HepG2 (cell line): ENCODE measurements around the gene MATK. TPM values are rescaled to one million over a fixed set of nuclear protein-coding genes. Genes with fewer than 3 reads are reported as not detected.

ENCODE experiments used
- ATAC-seq: fragments of 200-7000 bp; cut with Tn5 transposase; 3 replicates; pipeline ENCODE4 v1.9.1; 2020; ENCODE audit warnings: mild to moderate bottlenecking, moderate library complexity
- BruUV-seq: library from RNA; stranded (reverse); fragments of 400-500 nt; replicated peaks from 2 replicates; lab custom pipeline; 2021; lab: Mats Ljungman, UMichigan
- CTCF ChIA-PET: fragments of 300-600 bp; formaldehyde crosslinking; extraction: SDS; loops from one replicate; lab custom pipeline; 2021; ENCODE audit warnings: low total read pairs, inconsistent platforms, low intra/inter-chr PET ratio; lab: Yijun Ruan, JAX
- POLR2A ChIA-PET: fragments of 350-600 bp; sonication (Branson Sonifier 250); formaldehyde crosslinking; loops from one replicate; lab custom pipeline; 2020; ENCODE audit warnings: antibody characterized with exemption, inconsistent platforms; lab: Yijun Ruan, JAX
- DNase-seq: peaks from one replicate; pipeline ENCODE4 v3.0.0-alpha.2; 2015; ENCODE audit warnings: low spot score
- FAIRE-seq: peaks from 3 replicates; lab custom pipeline; 2011; peaks lifted over from hg19 to GRCh38; lab: Jason Lieb, UNC
- H2AFZ ChIP-seq: one replicate; pipeline ENCODE4 v1.6.1; 2011; ENCODE audit warnings: low read length, inconsistent platforms
- H3K27ac ChIP-seq: fragments of 300-600 bp; 3 replicates; pipeline ENCODE4 v1.8.0; 2011; ENCODE audit warnings: mixed run types, mild to moderate bottlenecking, mixed read lengths, low read length, inconsistent platforms; ENCODE audit not compliant: insufficient read depth; ENCODE audit errors: extremely low read length
- H3K27me3 ChIP-seq, 2 experiments: fragments of 200-600 bp in 1 of 2; 2 replicates in 1 of 2; 3 replicates in 1 of 2; pipeline versions ENCODE4 v1.6.0 to v1.8.0; 2011; ENCODE audit warnings: low read length in 2 of 2, mild to moderate bottlenecking in 2 of 2, moderate library complexity in 2 of 2, inconsistent platforms in 1 of 2; ENCODE audit not compliant: insufficient read depth in 2 of 2, control insufficient read depth in 1 of 2
- H3K36me3 ChIP-seq, 2 experiments: fragments of 200-600 bp in 1 of 2; replicated peaks in 1 of 2; 2 replicates in 1 of 2; 3 replicates in 1 of 2; pipeline versions ENCODE4 v1.5.1 to v1.8.0; 2011; ENCODE audit warnings: low read length in 2 of 2, inconsistent platforms in 1 of 2; ENCODE audit not compliant: insufficient read depth in 2 of 2, control insufficient read depth in 1 of 2
- H3K4me1 ChIP-seq: 2 replicates; pipeline ENCODE4 v1.5.1; 2012; ENCODE audit warnings: low read length, inconsistent platforms; ENCODE audit not compliant: insufficient read depth
- H3K4me2 ChIP-seq: 2 replicates; pipeline ENCODE4 v1.6.0; 2011; ENCODE audit warnings: low read depth, low read length, inconsistent platforms
- H3K4me3 ChIP-seq, 3 experiments: fragments of 200-600 bp in 1 of 3; sonication (generic), shearing (Covaris generic) in 1 of 3; replicated peaks in 1 of 3; 2 replicates each; pipeline ENCODE4 v1.5.1; 2011 to 2016; ENCODE audit warnings: low read length in 3 of 3, inconsistent platforms in 2 of 3, low read depth in 2 of 3, mild to moderate bottlenecking in 2 of 3, control low read depth in 1 of 3, mixed read lengths in 1 of 3; ENCODE audit not compliant: insufficient read depth in 1 of 3
- H3K79me2 ChIP-seq: one replicate; pipeline ENCODE4 v1.6.1; 2011; ENCODE audit warnings: low read length, inconsistent platforms; ENCODE audit not compliant: insufficient read depth
- H3K9ac ChIP-seq: 2 replicates; pipeline ENCODE4 v1.6.0; 2011; ENCODE audit warnings: mild to moderate bottlenecking, low read depth, low read length, inconsistent platforms; ENCODE audit not compliant: insufficient read depth
- H3K9me3 ChIP-seq: 2 replicates; pipeline ENCODE4 v1.5.1; 2012; ENCODE audit warnings: mild to moderate bottlenecking, low read length
- H4K20me1 ChIP-seq: 2 replicates; pipeline ENCODE4 v1.6.0; 2011; ENCODE audit warnings: inconsistent platforms, mild to moderate bottlenecking, low read length, moderate library complexity; ENCODE audit not compliant: insufficient read depth
- PRDM4 ChIP-seq: sonication (generic); formaldehyde crosslinking; IDR thresholded peaks from 2 replicates; pipeline ENCODE4 v1.9.0; 2021; ENCODE audit warnings: missing genetic modification reagents, borderline replicate concordance
- TFAP4 ChIP-seq: sonication (generic); IDR thresholded peaks from 2 replicates; pipeline ENCODE4 v1.6.1; 2016; ENCODE audit warnings: low read depth, borderline replicate concordance
- YEATS2 ChIP-seq: sonication (generic); formaldehyde crosslinking; IDR thresholded peaks from 2 replicates; pipeline ENCODE4 v1.4.0; 2020; ENCODE audit warnings: missing genetic modification reagents, borderline replicate concordance
- ZBTB7B ChIP-seq: sonication (generic); formaldehyde crosslinking; IDR thresholded peaks from 2 replicates; pipeline ENCODE4 v1.4.0; 2020; ENCODE audit warnings: missing genetic modification reagents
- ZNF737 ChIP-seq: sonication (generic); formaldehyde crosslinking; IDR thresholded peaks from 2 replicates; pipeline ENCODE4 v1.5.0; 2020; ENCODE audit warnings: missing genetic modification reagents, mild to moderate bottlenecking, borderline replicate concordance
- WGBS: methylation state at CpG from one replicate; pipeline ENCODE4 v1.1.6; 2017; ENCODE audit warnings: low lambda C conversion rate; 5-methylcytosine and 5-hydroxymethylcytosine counted together
- in situ Hi-C: cut with HindIII; loops from 2 replicates; pipeline ENCODE4 v1.10.0; 2017; ENCODE audit warnings: low pct_unique_long_range_greater_than_20kb; ENCODE audit not compliant: extremely low pct_ligation_motif_present
- intact Hi-C: fragments of 100-400 bp; cut with micrococcal nuclease; formaldehyde crosslinking; loops from one replicate; pipeline ENCODE4 v1.10.0; 2022; ENCODE audit not compliant: unreplicated experiment
- polyA plus RNA-seq, 8 experiments: library from polyadenylated mRNA; depleted of rRNA in 3 of 8; stranded (reverse) in 7 of 8; unstranded in 1 of 8; fragments of >200 nt; fragmentation: Illumina TruSeq in 4 of 8; extraction: Trizol in 4 of 8; gene quantifications; 2 replicates each; pipeline versions ENCODE4 v1.2.1 to v1.2.3, GENCODE V29; 2011 to 2016; ENCODE audit warnings: low read depth in 4 of 8, missing spikeins in 1 of 8, mixed read lengths in 1 of 8; ENCODE audit not compliant: insufficient read depth in 1 of 8
- total RNA-seq, 5 experiments: library from RNA; depleted of rRNA; stranded (reverse); fragments of >200 nt; fragmentation: Illumina TruSeq; extraction: Trizol; gene quantifications; 2 replicates each; pipeline ENCODE4 v1.2.3, GENCODE V29; 2016; ENCODE audit warnings: low read depth in 1 of 5
- TF ChIP-seq, protein P1 (sequence below): sonication (generic); formaldehyde crosslinking; IDR thresholded peaks from one replicate; pipeline ENCODE4 v1.5.1; 2020; ENCODE audit warnings: mild to moderate bottlenecking, missing genetic modification reagents; ENCODE audit errors: not compliant biosample characterization

Gene MATK
- total and polyA plus RNA-seq, 2 of the 13 experiments (the other 11 are each of a cell fraction or from before 2014, with no cell fraction given), result 0.09 TPM; not detected in 1

DNA sequence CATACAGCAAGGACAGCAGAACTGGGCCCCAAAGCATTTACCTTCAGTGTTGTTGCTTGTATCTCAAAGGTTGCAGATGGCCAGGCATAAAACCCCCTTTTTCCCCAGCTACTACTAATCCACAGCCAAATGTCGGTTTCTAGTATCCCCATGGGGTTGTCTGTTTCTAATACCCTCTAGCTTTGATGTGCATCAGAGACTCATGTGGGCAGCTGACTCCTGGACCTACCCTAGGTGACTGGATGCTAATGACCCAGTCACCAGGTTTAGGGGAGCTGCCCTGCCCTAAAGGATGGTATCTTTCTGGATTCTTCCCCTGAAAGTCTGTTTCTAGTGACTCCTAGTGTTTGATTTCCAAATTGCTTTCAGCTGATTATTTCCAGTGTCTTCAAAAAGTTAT lies 54.1 kb downstream of the MATK start:
- Histone ChIP-seq H3K9me3 (no peaks in the 10 kb centered on the region), H3K27ac (no peak overlapping the region), H3K79me2 (no peaks in the 10 kb centered on the region), H3K4me1 (no peaks in the 10 kb centered on the region), H3K36me3 (0 out of 5 replicates have a peak, but pooled peaks cover 0 to 3% of the 10 kb centered on the region in 2 experiments), H4K20me1 (no peaks in the 10 kb centered on the region), H3K4me2 (no peak overlapping the region), H3K9ac (no peak overlapping the region), H2AFZ (no peak overlapping the region), H3K27me3 (no peaks in the 10 kb centered on the region), H3K4me3 (no peak overlapping the region)
- TF ChIP-seq ZBTB7B (CRISPR knock-in tag), result no peak
- no peak for TF ChIP-seq TFAP4
- peak; percentile 98 for TF ChIP-seq PRDM4
- in situ Hi-C loops, result no loop called here
- CTCF ChIA-PET, result no interaction called here
- POLR2A ChIA-PET, result no interaction called here
- intact Hi-C loops, result no loop called here
- FAIRE-seq, result no peak
- DNase-seq, result no peak
- WGBS, result 100% methylated on average over 1 of the region's 1 CpG
- no TSS peak for BruUV-seq
- no peak for ATAC-seq

- WGBS, result 94% methylated on average over 32 of the region's 32 CpGs
- Histone ChIP-seq H3K4me2 (no peak overlapping the region), H3K27me3 (no peaks in the 10 kb centered on the region), H3K79me2 (no peaks in the 10 kb centered on the region), H3K27ac (no peak overlapping the region), H2AFZ (no peak overlapping the region), H3K4me3 (no peak overlapping the region), H3K4me1 (0 out of 2 replicates have a peak, but pooled peaks cover 6% of the 10 kb centered on the region), H3K36me3 (no peaks in the 10 kb centered on the region), H3K9me3 (no peaks in the 10 kb centered on the region), H3K9ac (no peak overlapping the region), H4K20me1 (no peaks in the 10 kb centered on the region)
- intact Hi-C loops (no loop called here), in situ Hi-C loops (no loop called here)
- FAIRE-seq, result no peak
- POLR2A ChIA-PET, result no interaction called here
- ATAC-seq, result no peak
- CTCF ChIA-PET, result no interaction called here
- no peak for DNase-seq
- BruUV-seq, result no TSS peak
- TF ChIP-seq YEATS2 (CRISPR knock-in tag) (no peak), ZNF737 (CRISPR knock-in tag) (no peak)
- TF ChIP-seq, protein P1, sequence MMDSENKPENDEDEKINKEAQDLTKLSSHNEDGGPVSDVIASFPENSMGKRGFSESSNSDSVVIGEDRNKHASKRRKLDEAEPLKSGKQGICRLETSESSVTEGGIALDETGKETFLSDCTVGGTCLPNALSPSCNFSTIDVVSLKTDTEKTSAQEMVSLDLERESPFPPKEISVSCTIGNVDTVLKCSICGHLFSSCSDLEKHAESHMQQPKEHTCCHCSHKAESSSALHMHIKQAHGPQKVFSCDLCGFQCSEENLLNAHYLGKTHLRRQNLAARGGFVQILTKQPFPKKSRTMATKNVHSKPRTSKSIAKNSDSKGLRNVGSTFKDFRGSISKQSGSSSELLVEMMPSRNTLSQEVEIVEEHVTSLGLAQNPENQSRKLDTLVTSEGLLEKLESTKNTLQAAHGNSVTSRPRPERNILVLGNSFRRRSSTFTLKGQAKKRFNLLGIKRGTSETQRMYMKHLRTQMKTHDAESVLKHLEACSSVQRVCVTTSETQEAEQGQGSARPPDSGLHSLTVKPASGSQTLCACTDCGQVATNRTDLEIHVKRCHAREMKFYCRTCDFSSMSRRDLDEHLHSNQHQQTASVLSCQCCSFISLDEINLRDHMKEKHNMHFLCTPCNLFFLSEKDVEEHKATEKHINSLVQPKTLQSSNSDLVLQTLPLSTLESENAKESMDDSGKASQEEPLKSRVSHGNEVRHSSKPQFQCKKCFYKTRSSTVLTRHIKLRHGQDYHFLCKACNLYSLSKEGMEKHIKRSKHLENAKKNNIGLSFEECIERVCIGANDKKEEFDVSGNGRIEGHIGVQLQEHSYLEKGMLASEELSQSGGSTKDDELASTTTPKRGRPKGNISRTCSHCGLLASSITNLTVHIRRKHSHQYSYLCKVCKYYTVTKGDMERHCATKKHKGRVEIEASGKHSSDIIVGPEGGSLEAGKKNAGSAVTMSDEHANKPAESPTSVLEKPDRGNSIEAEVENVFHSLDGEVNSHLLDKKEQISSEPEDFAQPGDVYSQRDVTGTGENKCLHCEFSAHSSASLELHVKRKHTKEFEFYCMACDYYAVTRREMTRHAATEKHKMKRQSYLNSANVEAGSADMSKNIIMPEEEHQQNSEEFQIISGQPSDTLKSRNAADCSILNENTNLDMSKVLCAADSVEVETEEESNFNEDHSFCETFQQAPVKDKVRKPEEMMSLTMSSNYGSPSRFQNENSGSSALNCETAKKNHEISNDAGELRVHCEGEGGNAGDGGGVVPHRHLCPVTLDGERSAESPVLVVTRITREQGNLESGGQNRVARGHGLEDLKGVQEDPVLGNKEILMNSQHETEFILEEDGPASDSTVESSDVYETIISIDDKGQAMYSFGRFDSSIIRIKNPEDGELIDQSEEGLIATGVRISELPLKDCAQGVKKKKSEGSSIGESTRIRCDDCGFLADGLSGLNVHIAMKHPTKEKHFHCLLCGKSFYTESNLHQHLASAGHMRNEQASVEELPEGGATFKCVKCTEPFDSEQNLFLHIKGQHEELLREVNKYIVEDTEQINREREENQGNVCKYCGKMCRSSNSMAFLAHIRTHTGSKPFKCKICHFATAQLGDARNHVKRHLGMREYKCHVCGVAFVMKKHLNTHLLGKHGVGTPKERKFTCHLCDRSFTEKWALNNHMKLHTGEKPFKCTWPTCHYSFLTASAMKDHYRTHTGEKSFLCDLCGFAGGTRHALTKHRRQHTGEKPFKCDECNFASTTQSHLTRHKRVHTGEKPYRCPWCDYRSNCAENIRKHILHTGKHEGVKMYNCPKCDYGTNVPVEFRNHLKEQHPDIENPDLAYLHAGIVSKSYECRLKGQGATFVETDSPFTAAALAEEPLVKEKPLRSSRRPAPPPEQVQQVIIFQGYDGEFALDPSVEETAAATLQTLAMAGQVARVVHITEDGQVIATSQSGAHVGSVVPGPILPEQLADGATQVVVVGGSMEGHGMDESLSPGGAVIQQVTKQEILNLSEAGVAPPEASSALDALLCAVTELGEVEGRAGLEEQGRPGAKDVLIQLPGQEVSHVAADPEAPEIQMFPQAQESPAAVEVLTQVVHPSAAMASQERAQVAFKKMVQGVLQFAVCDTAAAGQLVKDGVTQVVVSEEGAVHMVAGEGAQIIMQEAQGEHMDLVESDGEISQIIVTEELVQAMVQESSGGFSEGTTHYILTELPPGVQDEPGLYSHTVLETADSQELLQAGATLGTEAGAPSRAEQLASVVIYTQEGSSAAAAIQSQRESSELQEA (CRISPR knock-in tag), result no peak
These were observed 55.7 kb downstream of the MATK start for GRCh38 chr19:3730457-3730958.
